ENCODE measurements around the gene FGF2. TPM values are rescaled to one million over a fixed set of nuclear protein-coding genes. Genes with fewer than 3 reads are reported as not detected.
"Not testable (repeated sequence)": the region's sequence is repeated elsewhere in the genome, so short reads cannot be mapped to it uniquely, and the experiment has no call there.

Gene FGF2
- total and polyA plus RNA-seq, 3 experiments from 2014 or later, result 1.5 to 1.7 TPM; not detected in 1

GRCh38 chr4:122855353-122855890 is 28.8 kb downstream of the FGF2 start:
- DNase-seq, result no peak
- Histone ChIP-seq H3K27me3 (ENCODE audit: insufficient read depth, low read length, poor library complexity, severe bottlenecking) (no peaks in the 10 kb centered on the region), H3K27ac (ENCODE audit: low read depth, low read length) (no peak overlapping the region), H3K9me3 (ENCODE audit: low read length) (no peaks in the 10 kb centered on the region), H3K4me1 (ENCODE audit: insufficient read depth, low read length) (no peaks in the 10 kb centered on the region), H3K36me3 (ENCODE audit: insufficient read depth, low read length) (no peaks in the 10 kb centered on the region), H3K4me3 (ENCODE audit: low read length) (no peak overlapping the region)
- H3K9me3 Mint-ChIP-seq, result peaks cover 0 to 2% (median 0%) of the 10 kb centered on the region in 5 donors
- peak overlapping the region in 1 of 8 donors; percentile 7 for H3K27ac Mint-ChIP-seq
- peaks cover 0 to 8% (median 6%) of the 10 kb centered on the region in 3 donors for H3K4me1 Mint-ChIP-seq
- ChIA-PET POLR2A (no interaction called here), CTCF (no interaction called here)
- H3K4me3 Mint-ChIP-seq, result no peak overlapping the region
- H3K27me3 Mint-ChIP-seq, result peaks cover 4 to 6% of the 10 kb centered on the region in 2 donors
- no peaks in the 10 kb centered on the region for H3K36me3 Mint-ChIP-seq

DNA sequence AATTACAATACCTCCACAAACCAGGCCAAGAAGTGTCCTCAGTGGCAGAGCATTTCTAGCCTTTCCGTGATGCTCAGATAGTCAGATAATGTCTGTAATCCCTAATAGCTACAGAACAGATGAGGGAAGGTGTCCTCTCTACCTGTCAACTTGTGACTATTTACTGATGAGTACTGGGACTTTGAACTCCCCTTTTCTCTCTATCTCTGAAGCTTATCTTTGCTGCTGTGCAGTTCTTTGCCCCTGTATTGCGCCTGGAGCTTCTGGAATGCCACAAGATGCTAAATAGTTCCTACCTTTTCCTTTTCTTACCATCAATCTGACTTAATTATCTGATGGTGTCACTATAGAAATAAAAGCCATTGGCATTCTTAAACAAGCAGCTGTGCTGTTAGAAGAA is 30.5 kb downstream of the FGF2 start:
- Histone ChIP-seq H3K27ac (ENCODE audit: low read depth, low read length) (no peak overlapping the region), H3K36me3 (ENCODE audit: insufficient read depth, low read length) (no peaks in the 10 kb centered on the region), H3K9me3 (ENCODE audit: low read length) (no peaks in the 10 kb centered on the region), H3K4me1 (ENCODE audit: insufficient read depth, low read length) (no peaks in the 10 kb centered on the region), H3K4me3 (ENCODE audit: low read length) (no peak overlapping the region), H3K27me3 (ENCODE audit: insufficient read depth, low read length, poor library complexity, severe bottlenecking) (no peaks in the 10 kb centered on the region)
- DNase-seq, result no peak
- ChIA-PET POLR2A (no interaction called here), CTCF (no interaction called here)
- Mint-ChIP-seq H3K36me3 (no peaks in the 10 kb centered on the region), H3K4me1 (peaks cover 0 to 8% (median 6%) of the 10 kb centered on the region in 3 donors), H3K4me3 (no peak overlapping the region), H3K9me3 (peaks cover 0 to 2% (median 0%) of the 10 kb centered on the region in 5 donors), H3K27ac (no peak overlapping the region), H3K27me3 (peaks cover 9 to 17% of the 10 kb centered on the region in 2 donors)

DNA sequence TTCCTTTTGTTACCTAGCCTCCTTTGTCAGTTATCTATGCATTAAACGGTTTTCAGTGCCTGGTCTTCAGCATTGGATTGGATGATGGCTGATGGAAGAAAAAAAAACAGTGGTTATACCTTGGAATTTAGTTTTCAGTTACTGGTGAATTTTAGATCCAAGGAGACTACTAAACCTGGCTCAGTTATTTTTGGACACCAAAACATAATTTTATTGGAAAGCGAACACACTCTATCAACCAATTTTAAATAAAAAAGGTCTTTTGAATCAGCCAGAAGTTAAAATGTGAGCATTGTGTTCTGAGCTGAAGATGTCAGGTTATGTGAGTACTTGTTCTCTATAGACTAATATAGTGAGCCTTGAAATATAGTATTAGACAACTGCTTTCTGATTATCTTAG is 32.1 kb downstream of the FGF2 start:
- ChIA-PET POLR2A (no interaction called here), CTCF (no interaction called here)
- Histone ChIP-seq H3K27me3 (ENCODE audit: insufficient read depth, low read length, poor library complexity, severe bottlenecking) (no peaks in the 10 kb centered on the region), H3K4me1 (ENCODE audit: insufficient read depth, low read length) (no peaks in the 10 kb centered on the region), H3K27ac (ENCODE audit: low read depth, low read length) (no peak overlapping the region), H3K36me3 (ENCODE audit: insufficient read depth, low read length) (no peaks in the 10 kb centered on the region), H3K4me3 (ENCODE audit: low read length) (no peak overlapping the region), H3K9me3 (ENCODE audit: low read length) (no peaks in the 10 kb centered on the region)
- Mint-ChIP-seq H3K36me3 (no peaks in the 10 kb centered on the region), H3K9me3 (peaks cover 0 to 2% (median 0%) of the 10 kb centered on the region in 5 donors), H3K27me3 (peaks cover 5 to 20% of the 10 kb centered on the region in 2 donors), H3K27ac (no peak overlapping the region), H3K4me3 (no peak overlapping the region), H3K4me1 (peaks cover 0 to 8% (median 6%) of the 10 kb centered on the region in 3 donors)
- DNase-seq, result no peak

- peaks cover 4 to 18% of the 10 kb centered on the region in 2 donors for H3K27me3 Mint-ChIP-seq
- Histone ChIP-seq H3K36me3 (ENCODE audit: insufficient read depth, low read length) (no peaks in the 10 kb centered on the region), H3K4me3 (ENCODE audit: low read length) (no peak overlapping the region), H3K27me3 (ENCODE audit: insufficient read depth, low read length, poor library complexity, severe bottlenecking) (no peaks in the 10 kb centered on the region), H3K27ac (ENCODE audit: low read depth, low read length) (no peak overlapping the region), H3K9me3 (ENCODE audit: low read length) (no peaks in the 10 kb centered on the region), H3K4me1 (ENCODE audit: insufficient read depth, low read length) (no peaks in the 10 kb centered on the region)
- no peaks in the 10 kb centered on the region for H3K9me3 Mint-ChIP-seq
- H3K4me1 Mint-ChIP-seq, result no peaks in the 10 kb centered on the region
- peak overlapping the region in 1 of 8 donors; percentile 0 for H3K27ac Mint-ChIP-seq
- H3K4me3 Mint-ChIP-seq, result no peak overlapping the region
- no peak for DNase-seq
- ChIA-PET POLR2A (no interaction called here), CTCF (no interaction called here)
- no peaks in the 10 kb centered on the region for H3K36me3 Mint-ChIP-seq
Observed at GRCh38 chr4:122861172-122861943, 34.7 kb downstream of the FGF2 start.

DNA sequence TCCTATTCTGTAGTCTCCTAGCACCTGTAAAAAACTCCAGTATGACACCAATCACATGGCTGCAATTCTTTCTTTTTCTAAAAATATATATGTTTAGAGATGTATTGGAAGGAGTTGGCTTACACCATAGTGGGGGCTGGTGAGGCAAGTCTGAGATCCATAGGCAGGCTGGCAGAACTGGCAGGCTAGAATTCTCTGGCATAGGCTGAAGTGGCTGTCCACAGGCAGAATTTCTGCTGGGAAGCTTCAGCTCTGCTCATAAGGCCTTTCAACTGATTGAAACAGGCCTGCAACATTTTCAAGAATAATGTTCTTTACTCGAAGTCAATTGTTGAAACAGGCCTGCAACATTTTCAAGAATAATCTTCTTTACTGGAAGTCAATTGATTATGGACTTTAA is 37.0 kb downstream of the FGF2 start:
- peaks cover 0 to 2% (median 0%) of the 10 kb centered on the region in 5 donors for H3K9me3 Mint-ChIP-seq
- H3K36me3 Mint-ChIP-seq, result no peaks in the 10 kb centered on the region
- DNase-seq, result no peak
- ChIA-PET POLR2A (no interaction called here), CTCF (no interaction called here)
- no peak overlapping the region for H3K27ac ChIP-seq (ENCODE audit: low read depth, low read length)
- H3K36me3 ChIP-seq (ENCODE audit: insufficient read depth, low read length), result no peaks in the 10 kb centered on the region
- peaks cover 0 to 3% (median 2%) of the 10 kb centered on the region in 3 donors for H3K4me1 Mint-ChIP-seq
- H3K4me3 ChIP-seq (ENCODE audit: low read length), result no peak overlapping the region
- peaks cover 7 to 18% of the 10 kb centered on the region in 2 donors for H3K27me3 Mint-ChIP-seq
- H3K4me3 Mint-ChIP-seq, result no peak overlapping the region
- no peaks in the 10 kb centered on the region for H3K9me3 ChIP-seq (ENCODE audit: low read length)
- no peaks in the 10 kb centered on the region for H3K27me3 ChIP-seq (ENCODE audit: insufficient read depth, low read length, poor library complexity, severe bottlenecking)
- H3K4me1 ChIP-seq (ENCODE audit: insufficient read depth, low read length), result no peaks in the 10 kb centered on the region
- H3K27ac Mint-ChIP-seq, result no peak overlapping the region

DNA sequence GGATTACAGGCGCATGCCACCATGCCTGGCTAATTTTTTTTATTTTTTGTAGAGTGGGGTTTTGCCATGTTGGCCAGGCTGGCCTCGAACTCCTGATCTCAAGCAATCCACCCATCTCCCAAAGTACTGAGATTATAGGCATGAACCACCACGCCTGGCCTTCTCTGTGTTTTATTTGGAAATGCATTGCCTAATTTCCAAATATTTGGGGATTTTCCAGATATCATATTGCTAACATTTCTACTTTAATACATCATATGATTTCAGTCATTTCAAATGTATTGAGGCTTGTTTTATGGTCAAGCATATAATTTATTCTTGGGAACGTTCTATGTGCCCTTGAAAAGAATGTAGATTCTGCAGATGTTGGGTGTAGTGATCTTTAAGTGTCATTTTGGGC is 38.8 kb downstream of the FGF2 start:
- no peaks in the 10 kb centered on the region for H3K4me1 ChIP-seq (ENCODE audit: insufficient read depth, low read length)
- no peak for DNase-seq
- ChIA-PET CTCF (no interaction called here), POLR2A (no interaction called here)
- Mint-ChIP-seq H3K9me3 (peaks cover 0 to 5% (median 1%) of the 10 kb centered on the region in 5 donors), H3K36me3 (no peaks in the 10 kb centered on the region), H3K4me3 (no peak overlapping the region), H3K4me1 (peaks cover 2 to 5% (median 5%) of the 10 kb centered on the region in 3 donors), H3K27me3 (peaks cover 13 to 33% of the 10 kb centered on the region in 2 donors), H3K27ac (no peak overlapping the region)
- no peak overlapping the region for H3K27ac ChIP-seq (ENCODE audit: low read depth, low read length)
- H3K36me3 ChIP-seq (ENCODE audit: insufficient read depth, low read length), result no peaks in the 10 kb centered on the region
- no peak overlapping the region for H3K4me3 ChIP-seq (ENCODE audit: low read length)
- no peaks in the 10 kb centered on the region for H3K9me3 ChIP-seq (ENCODE audit: low read length)
- no peaks in the 10 kb centered on the region for H3K27me3 ChIP-seq (ENCODE audit: insufficient read depth, low read length, poor library complexity, severe bottlenecking)

DNA sequence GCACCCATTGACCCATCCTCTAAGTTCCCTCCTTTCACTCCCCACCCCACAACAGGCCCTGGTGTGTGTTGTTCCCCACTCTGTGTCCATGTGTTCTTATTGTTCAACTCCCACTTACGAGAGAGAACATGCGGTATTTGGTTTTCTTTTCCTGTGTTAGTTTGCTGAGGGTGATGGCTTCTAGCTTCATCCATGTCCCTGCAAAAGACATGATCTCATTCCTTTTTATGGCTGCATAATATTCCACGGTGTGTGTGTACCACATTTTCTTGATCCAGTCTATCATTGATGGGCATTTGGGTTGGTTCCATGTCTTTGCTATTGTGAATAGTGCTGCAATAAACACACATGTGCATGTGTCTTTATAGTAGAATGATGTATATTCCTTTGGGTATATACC is 41.6 kb downstream of the FGF2 start:
- H3K36me3 Mint-ChIP-seq; DNase-seq; H3K9me3 Mint-ChIP-seq; H3K4me3 ChIP-seq (ENCODE audit: low read length); H3K27ac Mint-ChIP-seq; H3K4me1 Mint-ChIP-seq; H3K9me3 ChIP-seq (ENCODE audit: low read length); CTCF ChIA-PET; POLR2A ChIA-PET; H3K4me1 ChIP-seq (ENCODE audit: insufficient read depth, low read length); H3K27me3 ChIP-seq (ENCODE audit: insufficient read depth, low read length, poor library complexity, severe bottlenecking); H3K27ac ChIP-seq (ENCODE audit: low read depth, low read length); H3K36me3 ChIP-seq (ENCODE audit: insufficient read depth, low read length); H3K4me3 Mint-ChIP-seq: not testable (repeated sequence)
- peaks cover 26 to 41% of the 10 kb centered on the region in 2 donors for H3K27me3 Mint-ChIP-seq

GRCh38 chr4:122873146-122873545 is 46.5 kb downstream of the FGF2 start:
- ChIA-PET CTCF (no interaction called here), POLR2A (no interaction called here)
- Mint-ChIP-seq H3K27me3 (peaks cover 26 to 53% of the 10 kb centered on the region in 2 donors), H3K4me1 (peaks cover 2 to 5% (median 5%) of the 10 kb centered on the region in 3 donors), H3K9me3 (peaks cover 0 to 5% (median 1%) of the 10 kb centered on the region in 5 donors), H3K27ac (no peak overlapping the region), H3K4me3 (no peak overlapping the region), H3K36me3 (peaks cover 0 to 5% (median 0%) of the 10 kb centered on the region in 3 donors)
- Histone ChIP-seq H3K9me3 (ENCODE audit: low read length) (no peaks in the 10 kb centered on the region), H3K4me3 (ENCODE audit: low read length) (no peak overlapping the region), H3K27ac (ENCODE audit: low read depth, low read length) (no peak overlapping the region), H3K36me3 (ENCODE audit: insufficient read depth, low read length) (no peaks in the 10 kb centered on the region), H3K27me3 (ENCODE audit: insufficient read depth, low read length, poor library complexity, severe bottlenecking) (no peaks in the 10 kb centered on the region), H3K4me1 (ENCODE audit: insufficient read depth, low read length) (no peaks in the 10 kb centered on the region)
- DNase-seq, result no peak
